Measurements from ENCODE around the gene LRRC8D.

The LRRC8D gene

GRCh38 chr1:89898695-89899470, 78.1 kb downstream of the LRRC8D start:
- ATAC-seq, result no peak
- TF ChIP-seq CSRNP3 (CRISPR knock-in tag; IDR thresholded peaks at IDR 0.05), result no peak
- TF ChIP-seq GLIS3 (CRISPR knock-in tag; IDR thresholded peaks at IDR 0.05), result no peak
- TF ChIP-seq TOX (CRISPR knock-in tag; IDR thresholded peaks at IDR 0.05; ENCODE audit: borderline replicate concordance), result no peak
- no peak for TF ChIP-seq RARB (CRISPR knock-in tag; IDR thresholded peaks at IDR 0.05)
- TF ChIP-seq POU6F1 (CRISPR knock-in tag; IDR thresholded peaks at IDR 0.05; ENCODE audit: borderline replicate concordance, low read depth), result no peak
- TF ChIP-seq PATZ1 (CRISPR knock-in tag; IDR thresholded peaks at IDR 0.05; ENCODE audit: borderline replicate concordance), result no peak
- no peak for TF ChIP-seq ZNF565 (CRISPR knock-in tag; conservative IDR thresholded peaks at IDR 0.05; ENCODE audit: low read depth)
- no peak for TF ChIP-seq ZNF70 (CRISPR knock-in tag; IDR thresholded peaks at IDR 0.05)
- no peak for TF ChIP-seq TCF4 (CRISPR knock-in tag; IDR thresholded peaks at IDR 0.05; ENCODE audit: borderline replicate concordance)
- TF ChIP-seq TSHZ2 (CRISPR knock-in tag; IDR thresholded peaks at IDR 0.05), result no peak
- TF ChIP-seq BACH2 (CRISPR knock-in tag; IDR thresholded peaks at IDR 0.05; ENCODE audit: borderline replicate concordance), result no peak
- TF ChIP-seq ARNTL (CRISPR knock-in tag; IDR thresholded peaks at IDR 0.05; ENCODE audit: borderline replicate concordance, low read depth), result no peak
- no peak for TF ChIP-seq ISL1 (CRISPR knock-in tag; IDR thresholded peaks at IDR 0.05)
- no peak for TF ChIP-seq SNAI2 (CRISPR knock-in tag; IDR thresholded peaks at IDR 0.05)
- no peak for TF ChIP-seq CREB5 (CRISPR knock-in tag; IDR thresholded peaks at IDR 0.05; ENCODE audit: low read depth)

GRCh38 chr1:89900323-89900722, 79.5 kb downstream of the LRRC8D start:
- TF ChIP-seq CREB5 (CRISPR knock-in tag; IDR thresholded peaks at IDR 0.05; ENCODE audit: low read depth) (no peak), CSDC2 (CRISPR knock-in tag; IDR thresholded peaks at IDR 0.05) (no peak), ZNF565 (CRISPR knock-in tag; conservative IDR thresholded peaks at IDR 0.05; ENCODE audit: low read depth) (no peak), TOX (CRISPR knock-in tag; IDR thresholded peaks at IDR 0.05; ENCODE audit: borderline replicate concordance) (no peak), PATZ1 (CRISPR knock-in tag; IDR thresholded peaks at IDR 0.05; ENCODE audit: borderline replicate concordance) (no peak), RARB (CRISPR knock-in tag; IDR thresholded peaks at IDR 0.05) (no peak), TCF4 (CRISPR knock-in tag; IDR thresholded peaks at IDR 0.05; ENCODE audit: borderline replicate concordance) (no peak)
- ATAC-seq, result no peak

Measured in SK-N-SH treated with all-trans-retinoic acid at 6 μM for 48 hours (cell line).